GM10248 (cell line): ENCODE measurements around the gene CNTNAP2.

Source experiments
- CTCF ChIA-PET: fragments of 300-600 bp; sonication (Branson Sonifier 250); formaldehyde crosslinking; extraction: SDS; loops from one replicate; lab custom pipeline; 2021; ENCODE audit warnings: antibody characterized with exemption; lab: Yijun Ruan, JAX
- POLR2A ChIA-PET: fragments of 350-650 bp; sonication (Branson Sonifier 250); formaldehyde crosslinking; extraction: SDS; loops from one replicate; lab custom pipeline; 2020; ENCODE audit warnings: antibody characterized with exemption; lab: Yijun Ruan, JAX
- DNase-seq: peaks from one replicate; pipeline ENCODE4 v3.0.0; 2012; ENCODE audit errors: extremely low spot score
- TF ChIP-seq, protein P1 (sequence below): IDR thresholded peaks from 2 replicates; pipeline ENCODE4 v1.5.1; 2012; ENCODE audit warnings: mild to moderate bottlenecking, low read depth; ENCODE audit errors: extremely low read depth, missing control alignments, control extremely low read depth

The CNTNAP2 gene

DNA sequence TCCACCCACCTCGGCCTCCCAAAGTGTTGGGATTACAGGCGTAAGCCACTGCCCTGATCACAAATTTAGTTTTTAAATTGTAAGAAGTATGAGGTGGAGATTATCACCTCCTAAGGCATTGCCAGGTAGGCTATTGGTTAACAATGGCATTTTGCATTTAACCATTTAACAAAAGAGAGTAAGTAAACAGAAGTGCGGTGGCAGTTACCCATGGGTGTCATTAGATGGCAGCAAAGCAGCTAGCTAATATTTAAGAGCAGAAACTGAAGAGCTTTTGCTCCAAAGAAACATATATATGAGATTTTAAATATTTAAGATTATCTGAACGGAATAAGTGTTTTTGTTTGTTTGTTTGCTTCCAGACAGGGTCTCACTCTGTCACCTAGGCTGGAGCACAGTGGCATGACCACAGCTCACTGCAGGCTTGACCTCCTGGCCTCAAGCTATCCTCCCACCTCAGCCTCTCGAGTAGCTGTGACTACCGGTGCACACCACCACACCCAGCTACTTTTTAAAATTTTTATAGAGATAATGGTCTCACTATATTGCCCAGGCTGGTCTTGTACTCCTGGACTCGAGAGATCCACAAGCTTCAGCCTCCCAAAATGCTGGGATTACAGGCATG, 2148.4 kb downstream of the CNTNAP2 start:
- peak; percentile 56 for DNase-seq
- ChIA-PET CTCF (interaction anchor here (0.8 to 6.3 kb wide), 29 partner anchors 9 to 1021 kb away, joined by 3 to 43 read pairs (median 3); no protein-coding TSS in a partner anchor), POLR2A (no interaction called here)
- TF ChIP-seq, protein P1, sequence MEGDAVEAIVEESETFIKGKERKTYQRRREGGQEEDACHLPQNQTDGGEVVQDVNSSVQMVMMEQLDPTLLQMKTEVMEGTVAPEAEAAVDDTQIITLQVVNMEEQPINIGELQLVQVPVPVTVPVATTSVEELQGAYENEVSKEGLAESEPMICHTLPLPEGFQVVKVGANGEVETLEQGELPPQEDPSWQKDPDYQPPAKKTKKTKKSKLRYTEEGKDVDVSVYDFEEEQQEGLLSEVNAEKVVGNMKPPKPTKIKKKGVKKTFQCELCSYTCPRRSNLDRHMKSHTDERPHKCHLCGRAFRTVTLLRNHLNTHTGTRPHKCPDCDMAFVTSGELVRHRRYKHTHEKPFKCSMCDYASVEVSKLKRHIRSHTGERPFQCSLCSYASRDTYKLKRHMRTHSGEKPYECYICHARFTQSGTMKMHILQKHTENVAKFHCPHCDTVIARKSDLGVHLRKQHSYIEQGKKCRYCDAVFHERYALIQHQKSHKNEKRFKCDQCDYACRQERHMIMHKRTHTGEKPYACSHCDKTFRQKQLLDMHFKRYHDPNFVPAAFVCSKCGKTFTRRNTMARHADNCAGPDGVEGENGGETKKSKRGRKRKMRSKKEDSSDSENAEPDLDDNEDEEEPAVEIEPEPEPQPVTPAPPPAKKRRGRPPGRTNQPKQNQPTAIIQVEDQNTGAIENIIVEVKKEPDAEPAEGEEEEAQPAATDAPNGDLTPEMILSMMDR, result peak; percentile 75

DNA sequence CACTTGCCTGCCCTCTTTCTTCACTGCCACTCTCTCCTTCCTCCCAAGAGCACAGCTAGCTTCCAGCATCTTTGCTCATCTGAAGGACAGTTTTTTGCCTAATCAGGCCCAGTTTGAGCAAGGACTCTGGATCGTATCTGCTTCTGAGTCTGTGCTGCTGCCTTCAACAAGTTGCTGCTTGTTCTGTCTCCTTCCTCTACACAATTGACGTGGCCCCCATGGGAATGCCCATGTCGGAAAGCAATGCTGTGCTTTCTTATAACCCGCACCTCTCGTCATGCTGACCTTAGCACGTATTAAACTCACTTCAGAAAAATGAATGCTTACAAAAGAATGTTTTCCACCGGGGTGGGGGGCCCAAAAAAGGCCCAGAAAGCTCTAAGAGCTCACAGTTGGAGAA, 2149.3 kb downstream of the CNTNAP2 start:
- DNase-seq, result no peak
- ChIA-PET POLR2A (no interaction called here), CTCF (interaction anchor here (0.7 to 6.3 kb wide), 12 partner anchors 10 to 702 kb away, joined by 3 to 43 read pairs (median 4); no protein-coding TSS in a partner anchor)
- TF ChIP-seq, protein P1, result no peak

DNA sequence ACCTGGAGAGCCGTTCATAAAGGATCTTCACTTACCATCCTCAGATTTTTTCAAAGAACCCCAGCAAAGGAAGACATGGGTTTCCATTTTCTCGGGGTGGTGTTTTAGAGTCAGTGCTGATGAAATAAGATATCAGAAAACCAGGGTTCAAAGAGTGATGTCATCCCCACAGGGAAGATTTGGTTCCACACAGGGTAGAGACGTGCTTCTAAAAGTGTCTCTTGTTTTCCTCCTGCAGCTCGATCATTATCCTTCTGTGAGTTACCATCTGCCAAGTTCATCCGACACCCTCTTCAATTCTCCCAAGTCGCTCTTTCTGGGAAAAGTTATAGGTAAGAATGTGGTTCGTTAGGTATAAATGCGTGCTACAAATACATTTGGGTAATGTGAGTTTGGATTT, 2150.2 kb downstream of the CNTNAP2 start:
- TF ChIP-seq, protein P1, result no peak
- POLR2A ChIA-PET, result no interaction called here
- CTCF ChIA-PET, result interaction anchor here (0.7 to 2.1 kb wide), 2 partner anchors 696 to 700 kb away, joined by 3 to 7 read pairs; no protein-coding TSS in a partner anchor
- no peak for DNase-seq

DNA sequence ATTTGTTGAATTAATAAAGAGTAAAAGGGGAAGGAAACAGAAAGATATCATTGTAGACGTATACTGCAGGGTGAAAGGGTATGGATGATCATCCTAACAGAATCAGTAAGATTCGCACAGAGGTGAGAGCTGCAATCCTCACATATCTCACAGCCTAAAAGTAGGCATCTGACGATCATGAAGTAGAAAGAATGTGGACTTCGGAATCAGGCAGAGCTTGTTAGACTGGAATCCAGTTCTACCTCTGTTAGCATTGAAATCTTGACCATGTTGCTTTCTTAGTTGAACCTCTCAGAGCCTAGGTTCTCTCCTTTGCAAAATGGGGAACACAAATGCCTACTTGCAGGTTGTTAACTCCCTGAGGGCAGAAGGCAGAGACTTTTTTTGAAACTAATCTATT, 2154.0 kb downstream of the CNTNAP2 start:
- TF ChIP-seq, protein P1, result no peak
- no peak for DNase-seq
- POLR2A ChIA-PET, result no interaction called here
- CTCF ChIA-PET, result interaction anchor here (1.7 kb wide), 1 partner anchor 8 kb away, joined by 8 read pairs; no protein-coding TSS in a partner anchor

DNA sequence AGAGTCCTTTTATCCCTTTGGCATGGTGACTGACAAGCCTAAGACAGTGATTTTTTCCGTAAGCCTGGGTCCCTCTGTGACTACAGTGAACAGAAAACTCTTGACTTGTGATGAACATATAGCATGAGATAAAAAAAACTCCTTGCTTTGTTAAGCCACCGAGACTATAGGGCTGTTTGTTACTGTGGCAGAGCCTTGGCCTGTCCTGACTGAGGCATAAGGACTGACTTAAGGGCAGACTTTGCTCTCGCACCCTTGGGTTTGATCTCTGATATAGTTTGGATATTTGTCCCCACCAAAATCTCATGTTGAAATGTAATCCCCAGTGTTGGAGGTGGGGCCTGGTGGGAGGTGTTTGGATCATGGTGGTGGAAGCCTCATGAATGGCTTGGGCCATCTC, 2157.5 kb downstream of the CNTNAP2 start:
- POLR2A ChIA-PET, result no interaction called here
- CTCF ChIA-PET, result interaction anchor here (5.2 kb wide), 1 partner anchor 11 kb away, joined by 43 read pairs; no protein-coding TSS in a partner anchor
- TF ChIP-seq, protein P1, result no peak

DNA sequence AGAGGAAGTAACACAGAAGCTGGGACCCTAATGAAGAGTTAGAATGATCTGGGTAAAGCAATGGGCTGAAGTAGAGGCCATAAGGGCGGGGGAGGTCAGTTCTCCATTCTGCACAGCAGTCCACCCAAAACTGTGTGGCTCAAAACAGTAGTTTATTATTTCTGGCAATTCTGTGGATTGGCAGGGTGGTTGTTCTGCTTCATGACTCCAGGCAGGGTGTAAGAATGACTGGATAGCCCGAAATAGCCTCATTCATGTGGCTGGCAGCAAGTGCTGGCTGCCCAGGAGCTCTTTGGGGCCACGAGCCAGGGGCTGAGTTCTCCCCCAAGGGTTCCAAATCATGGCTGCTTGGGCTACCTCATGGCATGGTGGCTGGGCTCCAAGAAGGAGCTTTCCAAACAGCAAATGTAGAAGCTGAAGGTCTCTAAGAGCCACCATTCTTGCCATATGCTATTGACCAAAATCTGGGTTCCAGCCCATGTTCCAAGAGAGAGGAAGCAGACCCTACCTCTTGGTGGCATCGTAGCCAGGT, 2158.8 kb downstream of the CNTNAP2 start:
- CTCF ChIA-PET, result interaction anchor here (5.2 kb wide), 1 partner anchor 12 kb away, joined by 43 read pairs; no protein-coding TSS in a partner anchor

More for the DNA sequence above, 2157.5 kb downstream of the CNTNAP2 start:
- DNase-seq, result no peak

More for the DNA sequence above, 2158.8 kb downstream of the CNTNAP2 start:
- POLR2A ChIA-PET, result no interaction called here
- TF ChIP-seq, protein P1, result no peak
- no peak for DNase-seq
